GM12891 (cell line): ENCODE results near the gene MEF2D.

ENCODE experiments used
- PAX5 ChIP-seq: IDR thresholded peaks from 2 replicates; pipeline ENCODE4 v1.6.1; 2011; ENCODE audit warnings: low read length, moderate library complexity, mild to moderate bottlenecking; ENCODE audit not compliant: insufficient read depth, severe bottlenecking
- POLR2A ChIP-seq: IDR thresholded peaks from 2 replicates; pipeline ENCODE4 v1.6.1; 2011; ENCODE audit warnings: low read depth, low read length, control low read depth
- POLR2AphosphoS5 ChIP-seq: IDR thresholded peaks from 2 replicates; pipeline ENCODE4 v1.6.1; 2011; ENCODE audit warnings: low read depth, low read length, control low read depth
- POU2F2 ChIP-seq: IDR thresholded peaks from 2 replicates; pipeline ENCODE4 v1.6.1; 2011; ENCODE audit warnings: low read depth, mild to moderate bottlenecking, control low read depth, low read length, moderate library complexity
- SPI1 ChIP-seq: IDR thresholded peaks from 2 replicates; pipeline ENCODE4 v1.6.1; 2011; ENCODE audit warnings: low read depth, low read length, control low read depth
- TAF1 ChIP-seq: IDR thresholded peaks from 2 replicates; pipeline ENCODE4 v1.6.1; 2011; ENCODE audit warnings: low read depth, low read length, control low read depth

DNA sequence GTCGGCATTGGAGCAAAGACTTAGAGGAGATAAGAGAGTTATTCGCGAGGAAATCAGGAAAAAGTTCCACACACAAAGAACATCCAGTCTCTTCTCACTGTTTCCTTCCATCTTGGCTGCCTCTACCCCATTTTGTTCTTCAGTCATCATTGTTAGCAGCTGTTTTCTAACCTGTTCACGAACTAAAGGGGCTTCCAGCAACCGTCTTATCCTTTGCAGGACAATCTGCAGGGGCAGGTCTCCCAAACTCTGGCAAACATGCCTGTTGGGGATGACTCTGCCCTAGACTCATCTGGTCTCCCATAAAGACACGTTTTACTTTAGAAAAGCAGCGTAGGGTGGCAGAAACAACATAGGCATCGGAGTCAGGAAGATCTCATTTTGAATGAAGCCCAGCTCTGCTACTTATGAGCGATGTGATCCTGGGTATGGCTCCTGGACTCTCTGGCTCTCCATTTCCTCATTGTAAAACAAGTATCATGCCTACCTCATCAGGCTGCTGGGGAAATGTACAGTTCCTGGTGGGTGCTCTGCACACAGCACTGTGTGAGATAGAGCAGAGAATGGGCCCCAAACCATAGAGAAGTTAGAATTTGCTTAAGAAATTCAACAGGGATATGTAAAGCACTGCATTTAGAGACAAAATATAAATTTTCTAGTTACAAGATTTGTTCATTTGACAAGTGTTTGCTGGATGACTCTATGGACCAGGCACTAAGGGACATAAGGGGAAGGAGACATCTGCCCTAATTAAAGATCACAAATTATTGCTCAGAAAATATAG lies 59.7 kb downstream of the MEF2D start:
- TF ChIP-seq POLR2AphosphoS5: no peak
- no peak for TF ChIP-seq POLR2A
- TF ChIP-seq TAF1: no peak
- TF ChIP-seq SPI1: no peak
- TF ChIP-seq PAX5: no peak
- TF ChIP-seq POU2F2: no peak
